AML-193 (cell line): ENCODE results near the gene FAM53B.

Source experiments
- DNase-seq, 2 experiments: peaks; one replicate each; lab custom pipeline; 2025; lab: John Stamatoyannopoulos, UW

Gene FAM53B

DNA sequence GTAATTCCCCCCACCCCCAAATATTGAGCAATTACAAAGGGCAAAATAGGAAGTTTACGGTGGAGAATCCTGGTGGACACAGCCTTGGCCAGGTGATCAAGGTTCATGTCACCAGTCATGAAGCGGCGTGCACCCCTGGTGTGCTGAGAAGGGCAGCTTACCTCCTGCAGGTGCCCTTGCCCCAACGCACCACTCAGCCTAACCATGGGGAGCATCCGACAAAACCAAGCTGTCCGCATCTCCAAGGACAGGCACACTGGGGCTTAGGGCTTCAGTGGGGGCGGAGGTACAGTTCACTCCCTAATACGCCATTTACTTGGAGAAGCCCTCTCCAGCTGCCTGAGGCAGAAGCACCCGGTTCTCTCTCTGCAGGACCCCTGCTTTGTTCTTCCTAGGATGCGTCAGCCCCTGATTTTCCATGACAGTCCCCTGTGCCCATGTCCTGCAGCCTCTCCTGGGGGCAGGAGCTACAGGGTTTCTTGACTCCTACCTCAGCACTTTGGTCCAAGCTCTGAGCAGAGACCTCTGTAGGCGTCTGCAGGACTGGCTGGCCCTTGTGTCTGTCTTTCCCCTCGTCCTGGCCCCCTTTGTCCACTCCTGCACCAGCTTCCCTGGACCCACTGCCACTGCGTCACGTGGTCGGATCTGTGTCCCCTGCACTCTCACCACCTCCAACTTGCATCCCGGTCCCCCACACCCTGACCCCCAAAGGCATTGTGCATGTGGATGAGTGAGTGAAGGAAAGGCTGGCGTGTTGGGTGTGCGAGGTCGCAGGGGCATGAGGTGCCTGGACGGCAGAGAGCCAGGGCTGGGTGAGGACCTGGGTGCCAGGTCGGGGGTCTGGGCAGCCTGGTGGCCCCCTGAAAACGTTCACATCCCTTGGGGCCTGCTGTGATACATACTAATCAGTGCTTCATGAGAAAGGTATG, 168.8 kb downstream of the FAM53B start:
- no peak for DNase-seq

DNA sequence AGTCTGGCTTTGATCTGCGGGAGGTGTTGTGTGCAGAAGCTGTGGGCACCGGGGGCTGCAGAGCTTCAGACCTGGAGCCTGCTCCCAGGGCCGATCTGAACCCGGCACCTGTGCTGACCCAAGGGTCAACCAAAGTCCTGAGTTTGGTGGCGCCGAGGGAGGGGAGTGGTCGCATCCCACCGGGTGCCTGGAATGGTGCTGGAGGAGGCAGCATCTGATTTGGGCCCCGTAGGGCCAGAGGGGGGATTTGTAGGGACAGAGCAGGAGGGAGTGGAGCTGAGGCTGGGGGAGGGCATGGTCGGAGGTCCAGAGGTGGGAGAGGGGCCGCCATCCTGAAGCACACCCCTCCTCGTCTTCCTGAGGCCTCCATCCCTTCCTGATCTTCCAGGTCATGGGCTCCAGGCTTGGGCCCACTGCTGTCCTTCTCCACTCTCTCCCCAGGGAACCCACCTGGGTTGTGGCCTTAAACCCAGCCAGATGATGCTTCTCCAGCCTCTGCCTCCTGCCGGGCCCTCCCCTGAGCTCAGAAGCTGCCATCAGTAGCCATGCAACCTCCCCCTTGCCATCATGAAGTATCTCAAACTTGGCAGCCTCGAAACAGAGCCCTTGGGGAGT, 169.6 kb downstream of the FAM53B start:
- no peak for DNase-seq

DNA sequence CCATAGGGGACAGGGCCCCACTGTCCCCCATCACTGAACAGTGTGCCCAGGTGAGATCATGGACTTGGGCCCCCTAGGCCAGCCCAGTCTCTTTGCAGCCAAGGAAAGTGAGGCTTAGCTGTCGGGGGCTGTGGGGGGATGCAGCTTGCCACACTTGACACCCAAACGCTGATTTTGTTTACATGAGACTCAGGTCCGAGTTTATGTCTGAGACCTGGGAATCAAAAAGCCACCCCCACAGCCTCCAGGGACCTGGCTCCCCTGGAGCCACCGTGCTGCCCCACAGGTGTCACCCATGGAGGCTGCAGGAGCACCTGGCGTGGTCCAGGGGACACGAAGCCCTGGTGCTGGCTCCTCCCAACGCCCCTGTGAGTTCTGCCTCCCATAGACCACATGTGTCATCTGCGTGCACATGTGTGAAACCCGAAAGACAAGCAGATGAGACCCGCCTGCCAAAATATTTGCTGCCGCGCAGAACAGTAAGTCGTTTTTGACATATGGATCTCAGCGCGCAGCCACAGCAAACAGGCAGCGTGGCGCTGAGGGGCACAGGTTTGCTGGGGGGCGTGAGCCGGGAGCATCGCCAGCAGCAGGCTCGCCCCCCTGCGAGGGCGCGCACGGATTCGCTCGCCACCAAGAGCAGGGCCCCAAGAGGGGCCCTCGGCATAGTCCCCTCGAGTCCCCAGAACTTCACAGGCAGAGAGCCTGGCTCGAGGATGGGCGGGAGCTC, 170.3 kb downstream of the FAM53B start:
- no peak for DNase-seq

DNA sequence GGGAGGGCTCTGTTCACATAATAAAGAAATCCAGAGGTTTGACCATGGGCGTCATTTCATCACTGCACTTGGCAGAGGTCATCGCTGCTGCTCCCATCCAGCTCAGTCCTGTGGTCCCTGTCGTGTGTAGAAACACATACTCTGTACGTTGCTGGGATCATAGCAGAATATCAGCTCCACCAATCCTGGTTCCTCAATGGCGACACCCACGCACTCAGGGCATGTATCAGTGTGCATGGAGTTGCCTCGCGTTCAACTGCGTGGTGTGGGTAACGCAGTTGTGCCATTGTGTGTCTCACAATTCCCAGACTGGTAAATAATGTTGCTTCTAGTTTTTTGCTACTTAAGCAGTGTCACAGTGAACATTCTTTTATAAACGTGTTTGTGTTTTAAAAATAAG, 171.4 kb downstream of the FAM53B start:
- no peak for DNase-seq

DNA sequence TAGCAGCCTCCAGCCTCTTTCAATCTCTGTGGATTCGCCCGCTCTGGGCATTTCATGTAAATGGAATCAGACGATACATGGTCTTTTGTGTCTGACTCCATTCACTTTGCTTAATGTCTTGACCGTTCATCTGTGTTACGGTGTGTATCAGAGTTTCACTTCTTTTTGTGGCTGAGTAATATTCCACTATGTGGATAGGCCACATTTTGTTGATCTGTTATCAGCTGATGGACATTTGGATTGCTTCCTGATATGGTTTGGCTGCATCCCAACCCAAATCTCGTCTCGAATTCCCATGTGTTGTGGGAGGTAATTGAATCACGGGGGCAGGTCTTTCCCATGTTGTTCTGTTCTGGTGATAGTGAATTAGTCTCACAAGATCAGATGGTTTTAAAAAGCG, 173.5 kb downstream of the FAM53B start:
- DNase-seq: no peak

DNA sequence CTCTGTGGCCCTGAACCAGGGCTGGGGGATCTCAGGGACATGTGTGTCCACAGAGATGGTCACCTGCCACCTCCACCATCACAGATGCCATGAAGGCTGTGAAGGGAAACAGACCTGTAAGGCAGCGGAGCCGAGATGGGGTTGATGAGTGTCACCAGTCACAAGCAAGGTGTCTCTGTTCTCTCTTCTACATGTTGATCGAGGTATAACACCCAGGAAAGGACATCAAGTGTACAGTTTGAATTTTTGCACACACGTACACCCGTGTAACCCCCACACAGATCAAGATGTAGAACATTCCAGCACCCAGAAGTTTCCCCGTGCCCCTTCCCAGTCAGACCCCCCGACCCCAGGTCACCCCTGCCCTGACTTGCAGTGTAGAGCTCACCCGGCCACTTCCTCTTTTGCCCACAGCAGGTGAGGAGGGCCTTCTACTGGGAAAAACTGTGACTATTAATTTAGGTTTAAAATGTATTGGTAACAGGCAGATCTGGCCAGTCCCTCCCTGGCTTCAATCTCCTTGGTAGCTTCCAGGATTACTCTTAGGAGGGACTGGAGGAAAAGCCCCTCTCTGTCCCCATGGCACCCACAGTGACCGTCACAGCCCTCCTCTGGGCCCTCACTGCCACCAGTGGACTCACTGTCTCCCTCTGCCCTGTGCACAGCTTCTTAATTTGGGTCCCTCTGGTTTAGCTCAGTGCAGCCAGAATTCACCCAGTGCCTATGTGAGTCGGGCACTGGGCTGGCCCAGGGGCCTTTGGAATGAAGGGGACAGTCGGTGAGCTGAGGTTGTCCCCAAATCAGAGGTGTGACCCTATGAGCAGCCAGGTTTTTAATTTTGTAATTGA, 174.3 kb downstream of the FAM53B start:
- DNase-seq: no peak
